ENCODE data around the gene CNPY4. TPM values are rescaled to one million over a fixed set of nuclear protein-coding genes. Genes with fewer than 3 reads are reported as not detected.

Gene CNPY4
- total RNA-seq, 1 donor from 2014 or later, result 19.3 TPM

DNA sequence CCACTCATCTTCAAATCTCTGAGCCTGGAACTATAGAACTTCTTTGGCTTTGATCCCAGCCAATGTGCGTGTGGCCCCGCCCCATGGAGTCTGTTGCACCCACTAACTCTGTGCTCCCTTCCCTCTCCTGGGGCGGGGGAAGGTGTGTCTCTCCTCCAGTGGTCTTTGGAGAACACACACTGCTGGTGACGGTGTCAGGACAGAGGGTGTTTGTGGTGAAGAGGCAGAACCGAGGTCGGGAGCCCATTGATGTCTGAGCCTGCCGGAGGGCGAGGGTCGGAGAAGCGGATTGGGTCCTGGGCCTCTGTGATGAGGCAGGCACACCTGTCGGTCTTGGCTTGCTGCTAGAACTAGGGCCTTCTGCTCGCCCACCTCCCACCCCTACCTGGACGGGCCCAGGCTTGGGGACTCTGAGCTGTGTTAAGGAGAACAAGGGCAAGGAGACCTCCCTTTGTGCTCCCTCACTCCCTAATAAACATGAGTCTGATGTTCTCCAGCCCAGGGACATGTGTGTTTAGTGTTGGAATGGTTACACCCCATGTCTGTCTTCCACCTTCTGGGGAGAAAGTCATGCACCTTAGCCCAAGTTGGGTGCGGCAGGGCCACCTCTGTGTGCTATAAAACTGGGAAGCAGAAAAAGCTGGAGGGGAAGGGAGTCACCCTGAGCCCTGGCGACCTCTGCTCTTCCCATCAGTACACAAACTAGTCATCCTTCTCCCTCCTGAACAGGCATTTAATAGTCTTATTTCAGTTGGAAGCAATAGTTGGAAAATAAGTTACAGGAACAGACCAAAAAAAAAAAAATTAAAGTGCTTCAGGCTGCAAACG, 34.5 kb downstream of the CNPY4 start:
- Mint-ChIP-seq H3K9me3 (ENCODE audit: unreplicated experiment) (peaks cover 3% of the 10 kb centered on the region), H3K4me3 (ENCODE audit: unreplicated experiment) (no peak overlapping the region), H3K27ac (ENCODE audit: unreplicated experiment) (peak overlapping the region; percentile 33), H3K36me3 (ENCODE audit: unreplicated experiment) (peaks cover 5% of the 10 kb centered on the region), H3K4me1 (ENCODE audit: low read depth, unreplicated experiment) (peaks cover 6% of the 10 kb centered on the region), H3K27me3 (ENCODE audit: unreplicated experiment) (no peaks in the 10 kb centered on the region)
- no peak for DNase-seq
- TF ChIP-seq, protein P1, sequence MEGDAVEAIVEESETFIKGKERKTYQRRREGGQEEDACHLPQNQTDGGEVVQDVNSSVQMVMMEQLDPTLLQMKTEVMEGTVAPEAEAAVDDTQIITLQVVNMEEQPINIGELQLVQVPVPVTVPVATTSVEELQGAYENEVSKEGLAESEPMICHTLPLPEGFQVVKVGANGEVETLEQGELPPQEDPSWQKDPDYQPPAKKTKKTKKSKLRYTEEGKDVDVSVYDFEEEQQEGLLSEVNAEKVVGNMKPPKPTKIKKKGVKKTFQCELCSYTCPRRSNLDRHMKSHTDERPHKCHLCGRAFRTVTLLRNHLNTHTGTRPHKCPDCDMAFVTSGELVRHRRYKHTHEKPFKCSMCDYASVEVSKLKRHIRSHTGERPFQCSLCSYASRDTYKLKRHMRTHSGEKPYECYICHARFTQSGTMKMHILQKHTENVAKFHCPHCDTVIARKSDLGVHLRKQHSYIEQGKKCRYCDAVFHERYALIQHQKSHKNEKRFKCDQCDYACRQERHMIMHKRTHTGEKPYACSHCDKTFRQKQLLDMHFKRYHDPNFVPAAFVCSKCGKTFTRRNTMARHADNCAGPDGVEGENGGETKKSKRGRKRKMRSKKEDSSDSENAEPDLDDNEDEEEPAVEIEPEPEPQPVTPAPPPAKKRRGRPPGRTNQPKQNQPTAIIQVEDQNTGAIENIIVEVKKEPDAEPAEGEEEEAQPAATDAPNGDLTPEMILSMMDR (IDR thresholded peaks at IDR 0.05; ENCODE audit: partially characterized antibody, unreplicated experiment), result no peak

DNA sequence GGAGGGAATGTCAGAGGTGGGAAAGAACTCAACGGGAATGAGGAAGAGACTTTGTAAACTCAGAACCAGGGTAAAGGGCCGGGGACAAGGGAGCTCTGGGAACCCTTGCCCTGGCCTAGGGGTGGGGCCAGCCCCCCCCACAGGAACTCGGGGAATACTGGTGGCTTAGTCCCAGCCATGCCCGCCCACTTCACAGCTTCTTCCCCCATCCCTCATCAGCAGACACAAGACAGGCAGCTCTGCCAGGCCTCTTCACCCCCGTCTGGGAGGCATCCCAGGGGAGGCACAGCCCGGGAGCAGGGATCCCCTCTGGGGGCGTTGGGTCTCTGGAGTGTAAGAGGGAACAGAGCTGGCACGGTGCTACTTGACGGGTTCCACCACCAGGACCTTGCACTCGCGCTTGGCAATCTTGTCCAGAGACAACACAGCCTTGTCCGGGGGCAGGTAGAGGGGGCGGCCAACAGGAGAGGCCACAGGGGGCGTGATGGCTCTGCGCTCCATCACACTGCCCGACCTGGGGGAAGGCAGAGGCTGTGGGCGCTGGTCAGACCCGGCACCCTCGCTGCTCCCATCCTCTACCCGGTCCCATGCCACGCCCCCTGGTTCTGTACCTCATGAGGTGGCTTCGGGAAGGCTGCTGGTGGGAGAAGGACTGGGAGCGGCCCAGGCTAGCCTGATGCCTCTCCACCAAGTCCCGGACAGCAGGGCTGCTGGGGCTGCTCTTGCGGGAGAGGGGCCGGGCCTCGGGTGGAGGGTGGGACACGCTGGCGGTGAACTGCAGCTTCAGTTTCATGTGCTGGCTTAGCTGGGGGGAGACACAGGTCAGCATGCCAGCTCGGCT, 35.4 kb downstream of the CNPY4 start:
- Mint-ChIP-seq H3K27me3 (ENCODE audit: unreplicated experiment) (peaks cover 4% of the 10 kb centered on the region), H3K4me3 (ENCODE audit: unreplicated experiment) (no peak overlapping the region), H3K4me1 (ENCODE audit: low read depth, unreplicated experiment) (peaks cover 6% of the 10 kb centered on the region), H3K27ac (ENCODE audit: unreplicated experiment) (no peak overlapping the region), H3K9me3 (ENCODE audit: unreplicated experiment) (peaks cover 4% of the 10 kb centered on the region), H3K36me3 (ENCODE audit: unreplicated experiment) (peaks cover 5% of the 10 kb centered on the region)
- TF ChIP-seq, protein P1 (IDR thresholded peaks at IDR 0.05; ENCODE audit: partially characterized antibody, unreplicated experiment), result no peak
- DNase-seq, result no peak

DNA sequence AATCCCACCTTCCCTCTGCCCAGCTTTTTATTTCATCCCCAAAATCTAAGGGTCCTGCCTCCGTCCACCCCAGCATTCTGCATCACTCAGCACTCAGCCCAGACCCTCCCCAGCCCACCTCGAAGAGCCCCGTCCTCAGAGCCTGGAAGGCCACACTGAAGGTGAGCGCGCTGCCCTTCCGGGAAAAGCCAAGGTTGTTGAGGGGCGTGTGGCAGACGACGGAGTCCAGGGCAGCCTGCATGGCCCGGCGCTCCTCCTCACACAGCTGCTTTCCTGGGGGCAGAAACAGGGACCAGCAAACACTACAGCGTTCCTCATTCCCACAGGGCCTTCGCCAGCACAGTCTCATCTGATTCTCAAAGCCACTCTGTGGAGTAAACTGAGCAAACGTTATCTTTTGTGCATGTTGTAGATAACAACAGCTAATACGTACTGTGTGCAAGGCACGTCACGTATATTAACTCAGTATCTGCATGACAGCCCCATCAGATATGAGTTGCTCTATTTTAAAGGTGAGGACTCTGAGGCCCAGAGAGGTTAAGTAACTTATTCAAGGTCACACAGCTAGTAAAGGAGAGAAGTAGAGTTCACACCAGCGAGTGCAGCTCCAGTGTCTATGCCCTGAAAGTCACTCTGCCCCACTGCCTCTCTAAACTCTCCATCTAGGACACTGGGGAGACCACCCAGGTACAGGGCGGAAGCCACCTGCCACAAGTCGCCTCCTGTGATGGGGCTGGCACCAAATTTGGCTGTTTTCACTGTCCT, 36.3 kb downstream of the CNPY4 start:
- Mint-ChIP-seq H3K4me1 (ENCODE audit: low read depth, unreplicated experiment) (peaks cover 6% of the 10 kb centered on the region), H3K27me3 (ENCODE audit: unreplicated experiment) (peaks cover 4% of the 10 kb centered on the region), H3K27ac (ENCODE audit: unreplicated experiment) (no peak overlapping the region), H3K4me3 (ENCODE audit: unreplicated experiment) (no peak overlapping the region), H3K9me3 (ENCODE audit: unreplicated experiment) (peaks cover 4% of the 10 kb centered on the region), H3K36me3 (ENCODE audit: unreplicated experiment) (no peaks in the 10 kb centered on the region)
- no peak for DNase-seq
- TF ChIP-seq, protein P1 (IDR thresholded peaks at IDR 0.05; ENCODE audit: partially characterized antibody, unreplicated experiment), result no peak

DNA sequence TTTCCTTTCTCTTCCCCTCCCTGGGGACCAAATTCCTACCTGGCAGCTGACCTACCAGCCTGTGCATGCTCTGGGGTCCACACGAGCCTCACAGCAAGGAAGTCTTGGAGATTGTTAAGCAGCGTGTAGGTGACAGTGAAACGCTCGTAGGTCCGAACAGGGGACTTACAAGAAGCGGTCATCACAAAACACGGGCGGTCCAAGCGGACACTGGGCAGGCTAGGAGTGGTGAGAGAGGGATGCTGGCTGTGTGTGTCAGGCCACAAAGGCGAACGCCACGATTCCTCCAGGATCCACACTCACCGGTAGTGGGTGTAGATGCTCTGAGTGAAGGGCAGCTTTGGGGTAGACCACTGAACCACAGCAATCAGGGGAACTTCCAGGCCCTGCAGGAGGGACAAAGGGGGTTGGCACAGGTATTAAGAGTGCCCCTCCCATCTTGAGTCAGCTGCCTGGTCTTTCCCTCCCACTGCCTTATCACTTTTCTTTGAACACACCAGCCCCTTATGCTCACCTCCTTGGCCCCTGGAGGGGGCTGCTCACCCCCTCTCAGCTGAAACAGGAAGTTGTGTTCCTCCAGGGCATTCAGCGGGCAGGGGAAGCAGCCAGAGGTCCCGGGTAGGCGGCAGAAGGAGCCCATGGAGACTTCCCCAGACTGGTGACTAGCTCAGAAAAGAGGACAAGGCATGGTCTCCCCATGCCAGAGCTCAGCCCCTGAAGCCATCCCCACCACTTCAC, 37.1 kb downstream of the CNPY4 start:
- no peaks in the 10 kb centered on the region for H3K36me3 Mint-ChIP-seq (ENCODE audit: unreplicated experiment)
- DNase-seq, result no peak
- H3K4me1 Mint-ChIP-seq (ENCODE audit: low read depth, unreplicated experiment), result peaks cover 6% of the 10 kb centered on the region
- peaks cover 4% of the 10 kb centered on the region for H3K27me3 Mint-ChIP-seq (ENCODE audit: unreplicated experiment)
- TF ChIP-seq, protein P1 (IDR thresholded peaks at IDR 0.05; ENCODE audit: partially characterized antibody, unreplicated experiment), result no peak
- peak overlapping the region; percentile 83 for H3K4me3 Mint-ChIP-seq (ENCODE audit: unreplicated experiment)
- H3K9me3 Mint-ChIP-seq (ENCODE audit: unreplicated experiment), result peaks cover 4% of the 10 kb centered on the region
- peak overlapping the region; percentile 64 for H3K27ac Mint-ChIP-seq (ENCODE audit: unreplicated experiment)

All from glutamatergic neuron (in vitro differentiated cells).